ENCODE measurements around the gene SPG21.

DNA sequence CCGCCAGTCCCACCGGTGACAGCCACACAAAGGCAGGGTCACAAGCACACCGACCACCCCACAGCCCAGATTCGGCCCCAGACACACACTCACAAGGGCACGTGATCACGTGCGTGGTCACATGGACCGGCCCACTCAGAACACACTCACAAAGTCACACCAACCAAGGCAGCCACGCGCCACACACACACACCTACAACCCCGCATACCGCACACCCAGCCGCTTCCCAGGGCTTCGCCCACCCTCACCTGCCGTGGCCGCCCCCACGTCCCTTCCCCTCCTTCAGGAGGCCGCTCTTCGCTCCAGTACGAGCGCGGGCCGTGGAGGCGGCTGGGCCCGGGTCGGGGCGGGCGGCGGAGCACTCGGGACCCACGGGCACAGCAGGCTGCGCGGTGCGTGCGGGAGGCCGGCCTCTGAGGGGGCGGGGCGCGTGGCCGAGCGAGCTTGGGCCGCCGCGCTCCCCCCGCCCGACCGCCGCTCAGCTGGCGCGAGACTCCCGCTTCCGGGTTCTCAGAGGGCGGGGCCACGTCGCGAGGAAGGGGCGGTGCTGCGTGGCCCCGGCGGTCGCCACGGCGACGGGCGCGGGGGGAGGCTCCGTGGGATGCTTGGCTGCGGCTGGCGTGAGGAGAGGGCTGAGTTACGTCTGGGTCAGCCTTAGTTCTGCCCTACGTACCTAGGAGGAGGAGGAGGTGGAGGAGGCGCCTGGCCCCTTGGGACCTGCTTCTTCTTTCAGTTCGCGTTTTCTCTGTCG lies at the start of gene SPG21:
- TF ChIP-seq, protein P1, sequence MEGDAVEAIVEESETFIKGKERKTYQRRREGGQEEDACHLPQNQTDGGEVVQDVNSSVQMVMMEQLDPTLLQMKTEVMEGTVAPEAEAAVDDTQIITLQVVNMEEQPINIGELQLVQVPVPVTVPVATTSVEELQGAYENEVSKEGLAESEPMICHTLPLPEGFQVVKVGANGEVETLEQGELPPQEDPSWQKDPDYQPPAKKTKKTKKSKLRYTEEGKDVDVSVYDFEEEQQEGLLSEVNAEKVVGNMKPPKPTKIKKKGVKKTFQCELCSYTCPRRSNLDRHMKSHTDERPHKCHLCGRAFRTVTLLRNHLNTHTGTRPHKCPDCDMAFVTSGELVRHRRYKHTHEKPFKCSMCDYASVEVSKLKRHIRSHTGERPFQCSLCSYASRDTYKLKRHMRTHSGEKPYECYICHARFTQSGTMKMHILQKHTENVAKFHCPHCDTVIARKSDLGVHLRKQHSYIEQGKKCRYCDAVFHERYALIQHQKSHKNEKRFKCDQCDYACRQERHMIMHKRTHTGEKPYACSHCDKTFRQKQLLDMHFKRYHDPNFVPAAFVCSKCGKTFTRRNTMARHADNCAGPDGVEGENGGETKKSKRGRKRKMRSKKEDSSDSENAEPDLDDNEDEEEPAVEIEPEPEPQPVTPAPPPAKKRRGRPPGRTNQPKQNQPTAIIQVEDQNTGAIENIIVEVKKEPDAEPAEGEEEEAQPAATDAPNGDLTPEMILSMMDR (IDR thresholded peaks at IDR 0.05): no peak
- no peak for TF ChIP-seq POLR2A (IDR thresholded peaks at IDR 0.05)
- TF ChIP-seq POLR2AphosphoS5 (IDR thresholded peaks at IDR 0.05): peak; percentile 57 to 80 (median 78)

All from breast epithelium (tissue), 3 donors.